Measurements from ENCODE around the gene TRIM44.

The TRIM44 gene

DNA sequence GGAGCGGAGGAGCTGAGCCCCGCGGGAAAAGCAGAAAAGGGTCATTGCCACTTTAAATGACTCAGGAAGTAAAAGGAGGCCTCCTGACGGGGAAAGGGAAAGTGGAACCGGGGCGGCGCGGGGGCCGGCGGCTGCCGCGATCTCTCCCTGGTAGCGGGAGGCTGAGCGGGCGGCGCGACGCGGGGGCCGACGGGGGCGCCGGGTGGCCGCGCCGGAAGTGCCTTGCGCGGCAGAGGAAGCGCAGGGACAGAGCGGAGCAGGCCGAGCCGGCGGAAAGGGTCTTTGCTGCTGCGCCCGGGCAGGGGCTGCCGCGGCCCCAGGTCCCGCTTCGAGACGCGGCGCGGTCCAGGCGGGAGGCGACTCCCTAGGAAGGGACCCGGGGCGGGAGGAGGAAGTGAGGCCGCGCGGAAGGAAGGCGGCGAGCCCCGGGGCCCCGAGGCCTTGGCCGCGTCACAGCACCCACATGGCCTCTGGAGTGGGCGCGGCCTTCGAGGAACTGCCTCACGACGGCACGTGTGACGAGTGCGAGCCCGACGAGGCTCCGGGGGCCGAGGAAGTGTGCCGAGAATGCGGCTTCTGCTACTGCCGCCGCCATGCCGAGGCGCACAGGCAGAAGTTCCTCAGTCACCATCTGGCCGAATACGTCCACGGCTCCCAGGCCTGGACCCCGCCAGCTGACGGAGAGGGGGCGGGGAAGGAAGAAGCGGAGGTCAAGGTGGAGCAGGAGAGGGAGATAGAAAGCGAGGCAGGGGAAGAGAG, at the start of gene TRIM44:
TSS of gene TRIM44 (plus strand) at position 127 of the 759 bp plus-strand sequence. CDS start at position 464, 337 bp downstream.
- TF ChIP-seq CTCF (IDR thresholded peaks at IDR 0.05; ENCODE audit: low read depth, low read length) = no peak
- peak within 1 kb of the TSS; percentile 66 for H3K4me3 ChIP-seq (ENCODE audit: low read depth, low read length)
- in situ Hi-C loops (cut with HindIII; ENCODE audit: low sequenced_read_pairs) = no loop called here
- DNase-seq (ENCODE audit: low read depth, low spot score) = peak; percentile 84

DNA sequence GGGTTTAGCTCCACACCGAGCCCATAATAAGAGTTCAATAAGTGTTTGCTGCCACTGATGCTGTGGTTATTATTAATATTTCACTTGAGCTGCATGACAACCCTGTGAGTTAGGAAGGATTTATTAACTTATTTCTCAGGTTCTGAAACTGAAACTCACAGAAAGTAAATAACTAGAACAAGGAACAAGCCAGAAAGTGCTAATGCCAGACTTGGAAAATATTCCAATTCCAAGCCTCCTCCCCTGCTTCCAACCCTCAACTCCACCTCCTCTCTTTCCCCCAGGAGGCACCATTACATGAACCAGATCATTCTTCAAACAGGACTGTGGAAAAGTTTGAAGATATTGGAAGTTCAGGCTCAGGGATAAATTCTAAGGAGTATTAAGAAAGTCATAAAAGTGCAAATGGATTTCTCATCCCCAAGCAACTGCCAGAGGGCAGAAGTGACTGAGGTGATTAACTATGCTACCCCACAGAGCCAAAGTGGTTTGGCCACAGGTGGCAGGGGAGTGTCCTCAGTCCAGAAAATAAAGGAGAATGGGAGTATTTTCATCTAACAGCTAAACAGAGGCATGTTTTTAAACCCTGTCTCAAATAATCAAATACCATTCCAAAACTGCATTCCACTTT, 47.5 kb upstream of the TRIM44 start:
- no peak for DNase-seq (ENCODE audit: low read depth, low spot score)
- TF ChIP-seq CTCF (IDR thresholded peaks at IDR 0.05; ENCODE audit: low read depth, low read length) = no peak
- H3K4me3 ChIP-seq (ENCODE audit: low read depth, low read length) = no peak overlapping the region
- in situ Hi-C loops (cut with HindIII; ENCODE audit: low sequenced_read_pairs) = no loop called here

DNA sequence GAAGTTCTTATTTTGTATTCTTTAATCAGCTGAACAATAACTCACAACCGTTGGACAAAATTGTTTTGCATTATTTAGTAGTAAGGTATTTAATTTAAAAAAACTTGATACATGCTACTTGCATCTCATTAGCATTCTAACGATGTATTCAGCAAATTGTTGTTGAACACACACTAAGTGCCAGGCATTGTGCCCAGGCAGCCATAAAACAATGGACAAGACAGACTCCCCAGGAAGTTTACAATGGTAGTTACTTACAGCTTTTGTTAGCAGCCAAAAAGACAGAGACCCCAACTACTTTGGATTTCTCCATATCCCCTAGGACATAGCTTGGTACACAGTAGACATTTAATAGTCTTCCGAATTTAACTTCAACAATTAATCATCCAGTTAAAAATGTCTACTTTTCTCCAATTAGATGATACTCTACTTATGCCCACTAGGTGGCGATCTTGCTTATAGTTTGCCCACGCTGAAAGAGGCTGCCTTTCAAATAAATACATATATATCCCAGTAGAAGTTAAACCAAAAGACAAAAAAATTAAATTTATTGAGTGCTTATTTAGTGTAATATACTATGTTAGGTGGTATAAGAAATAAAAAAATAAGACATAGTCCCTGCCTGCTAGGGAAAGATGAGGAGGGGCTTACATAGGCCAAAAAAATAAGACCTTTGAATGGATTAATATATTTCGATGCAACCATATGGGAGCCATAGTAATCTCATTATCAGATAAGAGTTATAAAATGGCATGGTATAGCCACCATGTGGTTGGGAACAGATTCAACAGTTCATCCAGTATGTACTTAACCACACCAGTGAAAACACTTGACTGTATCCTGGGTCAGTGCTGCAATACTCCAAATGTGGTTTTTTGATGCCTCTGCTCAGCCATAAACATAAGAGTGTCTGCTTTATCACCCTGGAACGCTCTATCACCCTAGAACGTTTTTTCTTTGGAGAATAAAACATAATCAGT, 46.4 kb upstream of the TRIM44 start:
- DNase-seq (ENCODE audit: low read depth, low spot score) = peak; percentile 68

DNA sequence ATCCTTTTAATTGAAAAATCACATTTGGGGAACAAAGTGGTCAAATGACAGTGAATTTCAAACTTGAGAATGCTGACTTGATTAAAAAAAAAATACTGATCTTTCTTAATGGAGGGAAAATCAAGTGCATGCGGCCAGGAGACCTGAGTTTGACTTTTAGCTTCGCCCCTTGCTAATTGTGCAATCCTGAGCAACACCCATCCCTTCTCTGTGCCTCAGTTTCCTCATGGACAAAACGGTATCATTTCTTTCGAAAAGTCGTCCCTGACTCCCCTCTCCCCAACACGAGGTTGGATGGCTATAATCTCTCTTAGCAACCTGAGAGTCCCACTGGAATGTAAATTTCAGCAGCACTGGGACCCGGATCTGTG, 45.3 kb upstream of the TRIM44 start:
- H3K4me3 ChIP-seq (ENCODE audit: low read depth, low read length) = peak overlapping the region; percentile 71
- no peak for DNase-seq (ENCODE audit: low read depth, low spot score)
- in situ Hi-C loops (cut with HindIII; ENCODE audit: low sequenced_read_pairs) = no loop called here
- TF ChIP-seq CTCF (IDR thresholded peaks at IDR 0.05; ENCODE audit: low read depth, low read length) = no peak

More for the DNA sequence above, 46.4 kb upstream of the TRIM44 start:
- peak; percentile 51 for TF ChIP-seq CTCF (IDR thresholded peaks at IDR 0.05; ENCODE audit: low read depth, low read length)
- no peak overlapping the region for H3K4me3 ChIP-seq (ENCODE audit: low read depth, low read length)
- in situ Hi-C loops (cut with HindIII; ENCODE audit: low sequenced_read_pairs) = no loop called here

DNA sequence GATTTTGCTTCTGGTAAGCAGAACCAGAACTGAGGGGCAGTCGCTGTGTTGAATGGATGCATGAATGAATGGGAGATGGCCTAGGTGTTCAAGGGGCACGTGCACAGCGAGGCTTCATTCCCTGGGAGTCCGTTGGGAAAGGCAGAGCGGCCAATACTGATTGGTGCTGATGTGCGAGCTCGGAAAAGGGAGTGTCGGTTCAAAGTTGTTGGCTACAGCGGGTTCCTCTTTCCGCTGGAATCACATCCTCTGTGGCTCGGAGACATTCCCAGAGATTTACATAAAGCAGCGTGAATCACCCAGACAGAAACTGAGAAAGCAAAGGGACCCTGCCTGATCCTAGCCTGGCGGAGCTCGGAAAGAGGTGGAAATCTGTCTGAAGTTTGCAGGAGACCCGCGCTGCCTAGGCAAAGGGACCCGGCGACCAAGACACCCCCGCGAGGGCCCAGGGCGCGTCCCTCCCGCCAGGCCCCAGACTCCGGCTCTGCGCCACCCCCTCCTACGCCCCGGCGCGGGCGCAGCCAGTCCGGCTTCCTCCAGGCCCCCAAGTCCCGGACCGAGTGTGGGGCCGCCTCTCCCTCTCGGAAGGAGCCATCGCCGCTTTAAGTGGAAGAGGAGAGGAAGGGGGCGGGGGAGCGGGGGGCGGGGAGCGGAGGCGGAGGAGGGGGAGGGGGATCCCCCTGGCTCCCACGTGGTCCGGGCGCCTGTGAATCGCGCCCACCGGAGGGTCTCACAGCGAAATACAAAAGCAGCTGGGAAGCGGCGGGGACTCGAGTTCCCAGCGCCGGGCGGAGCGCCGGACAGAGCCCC, 44.7 kb upstream of the TRIM44 start, which contains the start of gene FJX1:
TSS of gene FJX1 (plus strand) at position 774 of the 810 bp plus-strand sequence. CDS start 177 bp downstream, outside the sequence.
- in situ Hi-C loops (cut with HindIII; ENCODE audit: low sequenced_read_pairs) = no loop called here
- peak within 1 kb of the TSS; percentile 71 for H3K4me3 ChIP-seq (ENCODE audit: low read depth, low read length)
- no peak for TF ChIP-seq CTCF (IDR thresholded peaks at IDR 0.05; ENCODE audit: low read depth, low read length)
- DNase-seq (ENCODE audit: low read depth, low spot score) = peak; percentile 93
